ENCODE results near the gene ARHGEF3. TPM values are rescaled to one million over a fixed set of nuclear protein-coding genes. Genes with fewer than 3 reads are reported as not detected.

Gene ARHGEF3
- total RNA-seq, 1 experiment from 2014 or later: 4.4 TPM

DNA sequence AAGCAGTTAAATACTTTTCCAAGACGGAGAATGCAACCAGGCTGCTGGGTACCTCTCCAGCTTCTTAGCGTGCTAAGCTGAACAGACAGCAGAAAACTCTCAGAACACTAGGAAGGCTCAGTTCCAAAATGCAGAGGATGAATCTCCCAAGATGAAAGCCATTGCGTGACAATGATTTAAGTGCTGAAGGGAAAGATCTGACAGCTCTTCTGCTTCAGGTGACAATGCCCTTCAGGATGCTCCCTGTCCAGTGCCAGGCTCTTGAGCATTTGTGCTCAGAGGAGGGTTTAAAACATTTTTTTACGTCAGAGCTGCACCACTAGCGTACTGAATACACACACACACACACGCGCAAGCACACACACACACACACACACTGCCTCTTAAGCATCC, 26.3 kb downstream of the ARHGEF3 start:
- no peak overlapping the region for H3K4me2 ChIP-seq (ENCODE audit: insufficient read depth, insufficient read length, low read length)
- no peak overlapping the region for H2BK20ac ChIP-seq (ENCODE audit: low read depth, low read length, poor library complexity, severe bottlenecking)
- H2BK12ac ChIP-seq (ENCODE audit: insufficient read length, low read depth, low read length): no peak overlapping the region
- no peaks in the 10 kb centered on the region for H3K9me3 ChIP-seq (ENCODE audit: control insufficient read depth, low read depth, low read length)
- Mint-ChIP-seq H3K27me3 (ENCODE audit: low read depth) (no peaks in the 10 kb centered on the region), H3K27ac (no peak overlapping the region; a peak in 1 of 7 replicates), H3K9me3 (no peaks in the 10 kb centered on the region), H3K36me3 (ENCODE audit: insufficient read depth in 1 of 3, low read depth in 3 of 3) (no peaks in the 10 kb centered on the region), H3K4me1 (peaks cover 0 to 2% of the 10 kb centered on the region in 2 experiments; a peak in 3 of 4 replicates), H3K4me3 (no peak overlapping the region)
- no peaks in the 10 kb centered on the region for H3K4me1 ChIP-seq (ENCODE audit: insufficient read depth, low read length)
- H3T11ph ChIP-seq (ENCODE audit: low read length): no peak overlapping the region
- H3K14ac ChIP-seq (ENCODE audit: insufficient read depth, low read length): no peak overlapping the region
- H4K8ac ChIP-seq (replicated peaks; ENCODE audit: insufficient read length, low read depth, low read length): no peak overlapping the region
- no peak overlapping the region for H3K9ac ChIP-seq (ENCODE audit: extremely low read depth, insufficient read length, low read length)
- no peak overlapping the region for H2AK5ac ChIP-seq (ENCODE audit: insufficient read length, low read length)
- no peaks in the 10 kb centered on the region for H3K79me2 ChIP-seq (ENCODE audit: insufficient read depth, low read length)
- DNase-seq: no peak
- H3K27me3 ChIP-seq (ENCODE audit: insufficient read depth, low read length): no peaks in the 10 kb centered on the region; the same call in 1 of the 2 replicates
- TF ChIP-seq, protein P1, sequence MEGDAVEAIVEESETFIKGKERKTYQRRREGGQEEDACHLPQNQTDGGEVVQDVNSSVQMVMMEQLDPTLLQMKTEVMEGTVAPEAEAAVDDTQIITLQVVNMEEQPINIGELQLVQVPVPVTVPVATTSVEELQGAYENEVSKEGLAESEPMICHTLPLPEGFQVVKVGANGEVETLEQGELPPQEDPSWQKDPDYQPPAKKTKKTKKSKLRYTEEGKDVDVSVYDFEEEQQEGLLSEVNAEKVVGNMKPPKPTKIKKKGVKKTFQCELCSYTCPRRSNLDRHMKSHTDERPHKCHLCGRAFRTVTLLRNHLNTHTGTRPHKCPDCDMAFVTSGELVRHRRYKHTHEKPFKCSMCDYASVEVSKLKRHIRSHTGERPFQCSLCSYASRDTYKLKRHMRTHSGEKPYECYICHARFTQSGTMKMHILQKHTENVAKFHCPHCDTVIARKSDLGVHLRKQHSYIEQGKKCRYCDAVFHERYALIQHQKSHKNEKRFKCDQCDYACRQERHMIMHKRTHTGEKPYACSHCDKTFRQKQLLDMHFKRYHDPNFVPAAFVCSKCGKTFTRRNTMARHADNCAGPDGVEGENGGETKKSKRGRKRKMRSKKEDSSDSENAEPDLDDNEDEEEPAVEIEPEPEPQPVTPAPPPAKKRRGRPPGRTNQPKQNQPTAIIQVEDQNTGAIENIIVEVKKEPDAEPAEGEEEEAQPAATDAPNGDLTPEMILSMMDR (conservative IDR thresholded peaks at IDR 0.05): no peak
- no peaks in the 10 kb centered on the region for H3K79me1 ChIP-seq (ENCODE audit: insufficient read depth, low read depth, low read length, poor library complexity, severe bottlenecking)
- H2BK5ac ChIP-seq (ENCODE audit: insufficient read length, low read length): no peak overlapping the region
- no peak overlapping the region for H3K18ac ChIP-seq (ENCODE audit: insufficient read length, low read depth, low read length)
- H3K27ac ChIP-seq (ENCODE audit: insufficient read length, low read depth, low read length): no peak overlapping the region
- H3K23me2 ChIP-seq (ENCODE audit: insufficient read length, low read depth, low read length, poor library complexity, severe bottlenecking): no peaks in the 10 kb centered on the region
- H4K91ac ChIP-seq (ENCODE audit: insufficient read length, low read depth, low read length): no peak overlapping the region
- H3K23ac ChIP-seq (ENCODE audit: insufficient read length, low read depth, low read length): peak overlapping the region; percentile 88
- no peak overlapping the region for H3K56ac ChIP-seq (ENCODE audit: insufficient read length, low read depth, low read length)
- no peak overlapping the region for H2BK15ac ChIP-seq (ENCODE audit: low read depth, low read length)
- no peaks in the 10 kb centered on the region for H4K20me1 ChIP-seq (ENCODE audit: control insufficient read depth, insufficient read depth, insufficient read length)
- WGBS (ENCODE audit: extremely low coverage, insufficient read length, low lambda C conversion rate): no CpG with 5 or more reads among the region's 7 CpGs
- no peak overlapping the region for H2AFZ ChIP-seq (ENCODE audit: low read length)
- no peak overlapping the region for H4K5ac ChIP-seq (ENCODE audit: insufficient read length, low read depth, low read length)
- no peak overlapping the region for H3K4ac ChIP-seq (ENCODE audit: low read depth, low read length)
- H2BK120ac ChIP-seq (ENCODE audit: low read depth, low read length, poor library complexity, severe bottlenecking): no peak overlapping the region
